ENCODE measurements around the gene LRGUK.

LRGUK gene

DNA sequence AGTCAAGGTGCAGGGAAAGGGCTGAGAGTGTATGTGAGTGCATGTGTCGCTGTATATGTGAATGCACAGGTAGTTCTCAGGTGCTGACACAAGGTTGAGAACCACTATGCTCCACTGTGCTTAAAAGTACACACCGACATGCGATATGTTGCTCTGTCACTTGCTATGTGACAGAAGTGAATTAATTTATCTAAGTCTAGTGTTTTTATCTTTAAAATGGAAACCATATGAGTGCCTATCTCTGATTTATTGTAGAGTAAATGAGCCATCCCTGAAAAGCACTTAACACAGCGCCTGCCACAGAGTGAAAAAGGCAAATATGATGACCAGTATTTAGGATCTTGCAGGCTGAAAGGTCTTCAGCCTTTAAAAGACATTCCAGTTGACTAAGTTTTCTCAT is 184.7 kb downstream of the LRGUK start:
- TF ChIP-seq, protein P1, sequence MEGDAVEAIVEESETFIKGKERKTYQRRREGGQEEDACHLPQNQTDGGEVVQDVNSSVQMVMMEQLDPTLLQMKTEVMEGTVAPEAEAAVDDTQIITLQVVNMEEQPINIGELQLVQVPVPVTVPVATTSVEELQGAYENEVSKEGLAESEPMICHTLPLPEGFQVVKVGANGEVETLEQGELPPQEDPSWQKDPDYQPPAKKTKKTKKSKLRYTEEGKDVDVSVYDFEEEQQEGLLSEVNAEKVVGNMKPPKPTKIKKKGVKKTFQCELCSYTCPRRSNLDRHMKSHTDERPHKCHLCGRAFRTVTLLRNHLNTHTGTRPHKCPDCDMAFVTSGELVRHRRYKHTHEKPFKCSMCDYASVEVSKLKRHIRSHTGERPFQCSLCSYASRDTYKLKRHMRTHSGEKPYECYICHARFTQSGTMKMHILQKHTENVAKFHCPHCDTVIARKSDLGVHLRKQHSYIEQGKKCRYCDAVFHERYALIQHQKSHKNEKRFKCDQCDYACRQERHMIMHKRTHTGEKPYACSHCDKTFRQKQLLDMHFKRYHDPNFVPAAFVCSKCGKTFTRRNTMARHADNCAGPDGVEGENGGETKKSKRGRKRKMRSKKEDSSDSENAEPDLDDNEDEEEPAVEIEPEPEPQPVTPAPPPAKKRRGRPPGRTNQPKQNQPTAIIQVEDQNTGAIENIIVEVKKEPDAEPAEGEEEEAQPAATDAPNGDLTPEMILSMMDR (IDR thresholded peaks at IDR 0.05; ENCODE audit: borderline replicate concordance, insufficient read depth, low read depth, low read length): no peak

DNA sequence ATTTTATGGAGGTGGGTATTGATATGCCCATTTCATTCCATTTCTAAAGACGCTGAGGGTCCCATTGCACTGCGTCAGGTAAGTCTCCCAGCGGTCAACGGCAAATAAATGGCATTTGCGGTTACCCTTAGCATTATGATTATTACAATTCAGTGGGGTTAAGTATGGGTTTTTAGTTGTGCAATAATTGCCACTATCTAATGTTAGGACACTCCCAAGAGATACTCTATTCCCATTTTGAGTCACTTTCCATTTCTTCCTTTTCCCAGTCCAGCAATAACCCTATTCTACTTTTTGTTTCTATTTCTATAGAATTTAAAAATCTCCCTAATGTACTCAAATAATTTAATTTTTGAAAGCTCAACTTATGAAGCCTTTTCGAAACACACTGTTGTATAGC is 185.6 kb downstream of the LRGUK start:
- H3K4me3 ChIP-seq (ENCODE audit: low read depth, low read length): no peak overlapping the region
- TF ChIP-seq, protein P1 (IDR thresholded peaks at IDR 0.05; ENCODE audit: borderline replicate concordance, insufficient read depth, low read depth, low read length): no peak

More for the DNA sequence above, 184.7 kb downstream of the LRGUK start:
- H3K4me3 ChIP-seq (ENCODE audit: low read depth, low read length): no peak overlapping the region

DNA sequence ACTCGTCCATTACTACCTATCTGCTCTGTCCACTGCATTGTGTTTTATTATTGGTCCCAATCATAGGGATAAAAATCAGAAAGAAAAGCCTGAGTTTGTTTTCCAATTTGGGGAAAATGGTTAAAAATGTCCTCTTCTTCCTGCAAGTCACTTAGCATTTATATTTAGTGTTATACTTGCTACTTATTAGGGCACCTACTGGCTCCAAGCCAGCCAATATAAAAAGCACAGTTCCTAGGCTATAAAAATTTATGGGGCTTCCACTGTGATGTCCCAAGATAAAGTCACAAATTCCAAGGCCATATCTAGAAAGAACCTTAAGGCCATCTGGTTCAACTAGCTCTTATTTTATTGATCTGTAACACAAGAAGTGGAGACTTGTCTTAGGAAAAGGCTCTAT is 186.4 kb downstream of the LRGUK start:
- TF ChIP-seq, protein P1 (IDR thresholded peaks at IDR 0.05; ENCODE audit: borderline replicate concordance, insufficient read depth, low read depth, low read length): no peak
- H3K4me3 ChIP-seq (ENCODE audit: low read depth, low read length): no peak overlapping the region
